WTC11 (cell line): ENCODE measurements around the gene KRTAP2-3. TPM values are rescaled to one million over a fixed set of nuclear protein-coding genes. Genes with fewer than 3 reads are reported as not detected.

Experiments
- ATAC-seq: fragments of 200-7000 bp; cut with Tn5 transposase; 2 replicates; pipeline ENCODE4 v1.10.0; 2021; ENCODE audit warnings: mild to moderate bottlenecking, moderate library complexity
- CTCF ChIA-PET: fragments of 300-600 bp; sonication (Branson Sonifier 250); formaldehyde crosslinking; loops from one replicate; lab custom pipeline; 2021; ENCODE audit warnings: antibody characterized with exemption; lab: Charles Lee
- POLR2A ChIA-PET: fragments of 350-600 bp; sonication (Branson Sonifier 250); formaldehyde crosslinking; loops from one replicate; lab custom pipeline; 2021; ENCODE audit warnings: antibody characterized with exemption; lab: Charles Lee
- DNase-seq: peaks from one replicate; pipeline ENCODE4 v3.0.0; 2021; ENCODE audit warnings: low spot score
- H3K27ac Mint-ChIP-seq: 2 replicates; pipeline ENCODE4 v1.8.0; 2021; ENCODE audit warnings: mixed read lengths
- H3K27me3 Mint-ChIP-seq: 2 replicates; pipeline ENCODE4 v1.8.0; 2021; ENCODE audit warnings: low read depth, mild to moderate bottlenecking, moderate library complexity, mixed read lengths
- H3K36me3 Mint-ChIP-seq: 2 replicates; pipeline ENCODE4 v1.8.0; 2021; ENCODE audit warnings: mixed read lengths
- H3K4me1 Mint-ChIP-seq: 2 replicates; pipeline ENCODE4 v1.8.0; 2022; ENCODE audit warnings: mixed read lengths
- H3K4me3 Mint-ChIP-seq: 2 replicates; pipeline ENCODE4 v1.8.0; 2021; ENCODE audit warnings: mild to moderate bottlenecking, moderate library complexity, mixed read lengths
- H3K9me3 Mint-ChIP-seq: 2 replicates; pipeline ENCODE4 v1.8.0; 2021; ENCODE audit warnings: mixed read lengths
- MXD4 ChIP-seq: fragments of 250-450 bp; sonication (Bioruptor Pico); IDR thresholded peaks from 2 replicates; pipeline ENCODE4 v1.8.0; 2021; ENCODE audit warnings: mild to moderate bottlenecking, moderate library complexity, borderline replicate concordance
- NR3C1 ChIP-seq: sonication (generic); formaldehyde crosslinking; conservative IDR thresholded peaks from 2 replicates; pipeline ENCODE4 v1.8.1; 2023; ENCODE audit warnings: low read depth, mild to moderate bottlenecking, missing genetic modification reagents
- SP1 ChIP-seq: sonication (generic); formaldehyde crosslinking; conservative IDR thresholded peaks from 2 replicates; pipeline ENCODE4 v1.8.1; 2022; ENCODE audit warnings: missing genetic modification reagents
- TCF7 ChIP-seq: sonication (generic); formaldehyde crosslinking; IDR thresholded peaks from 2 replicates; pipeline ENCODE4 v1.8.0; 2022; ENCODE audit warnings: mild to moderate bottlenecking, low read depth, missing genetic modification reagents, moderate library complexity
- ZNF232 ChIP-seq: sonication (generic); formaldehyde crosslinking; IDR thresholded peaks from 2 replicates; pipeline ENCODE4 v1.8.0; 2022; ENCODE audit warnings: mild to moderate bottlenecking, missing genetic modification reagents
- ZNF263 ChIP-seq: sonication (generic); formaldehyde crosslinking; IDR thresholded peaks from 2 replicates; pipeline ENCODE4 v1.8.1; 2022; ENCODE audit warnings: low read depth, mild to moderate bottlenecking, moderate library complexity, missing genetic modification reagents
- ZNF416 ChIP-seq: fragments of 250-450 bp; sonication (Bioruptor Pico); IDR thresholded peaks from 2 replicates; pipeline ENCODE4 v1.9.0; 2021; ENCODE audit warnings: mild to moderate bottlenecking, inconsistent platforms
- total RNA-seq: library from RNA; stranded (reverse); gene quantifications from 3 replicates; pipeline ENCODE4 v1.2.3, GENCODE V29; 2021
- TF ChIP-seq, protein P1 (sequence below): sonication (generic); formaldehyde crosslinking; IDR thresholded peaks from 2 replicates; pipeline ENCODE4 v1.8.1; 2022; ENCODE audit warnings: low read depth, mild to moderate bottlenecking, moderate library complexity, missing genetic modification reagents, borderline replicate concordance
- TF ChIP-seq, protein P2 (sequence below): fragments of 200-600 bp; IDR thresholded peaks from 2 replicates; pipeline ENCODE4 v1.8.0; 2022; ENCODE audit warnings: antibody characterized with exemption
- TF ChIP-seq, protein P3 (sequence below): sonication (generic); formaldehyde crosslinking; IDR thresholded peaks from 2 replicates; pipeline ENCODE4 v1.8.1; 2023; ENCODE audit warnings: mild to moderate bottlenecking, missing genetic modification reagents, moderate library complexity
- TF ChIP-seq, protein P4 (sequence below): fragments of 250-450 bp; sonication (Bioruptor Pico); IDR thresholded peaks from 2 replicates; pipeline ENCODE4 v1.9.0; 2021; ENCODE audit warnings: moderate library complexity, mild to moderate bottlenecking, inconsistent platforms, borderline replicate concordance
- TF ChIP-seq, protein P5 (sequence below): sonication (generic); formaldehyde crosslinking; IDR thresholded peaks from 2 replicates; pipeline ENCODE4 v1.8.1; 2022; ENCODE audit warnings: mild to moderate bottlenecking, missing genetic modification reagents, moderate library complexity, borderline replicate concordance
- TF ChIP-seq, protein P6 (sequence below): sonication (generic); formaldehyde crosslinking; IDR thresholded peaks from 2 replicates; pipeline ENCODE4 v1.8.0; 2023; ENCODE audit warnings: mild to moderate bottlenecking, missing genetic modification reagents

KRTAP2-3 gene
- total RNA-seq, 1 experiment from 2014 or later: not detected

DNA sequence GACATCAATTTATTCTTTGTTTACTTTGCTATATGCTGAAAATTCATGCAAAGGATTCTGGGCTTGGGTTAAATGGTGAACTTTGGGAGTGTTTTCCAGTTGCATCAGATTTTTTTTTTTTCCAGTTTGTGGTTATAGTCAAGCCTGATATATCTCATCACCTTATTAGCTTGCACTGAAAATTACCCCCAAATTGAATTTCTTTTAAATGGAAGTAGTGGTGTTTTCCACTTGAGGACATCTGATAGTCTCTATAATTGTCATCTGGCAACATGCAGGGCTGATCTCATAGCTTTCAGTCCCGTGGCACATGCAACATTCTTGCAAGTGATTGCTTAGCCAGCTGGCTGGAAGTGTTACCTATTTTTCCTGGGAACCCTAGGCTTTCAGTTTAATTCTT lies 46.3 kb downstream of the KRTAP2-3 start (continued):
- TF ChIP-seq, protein P1, sequence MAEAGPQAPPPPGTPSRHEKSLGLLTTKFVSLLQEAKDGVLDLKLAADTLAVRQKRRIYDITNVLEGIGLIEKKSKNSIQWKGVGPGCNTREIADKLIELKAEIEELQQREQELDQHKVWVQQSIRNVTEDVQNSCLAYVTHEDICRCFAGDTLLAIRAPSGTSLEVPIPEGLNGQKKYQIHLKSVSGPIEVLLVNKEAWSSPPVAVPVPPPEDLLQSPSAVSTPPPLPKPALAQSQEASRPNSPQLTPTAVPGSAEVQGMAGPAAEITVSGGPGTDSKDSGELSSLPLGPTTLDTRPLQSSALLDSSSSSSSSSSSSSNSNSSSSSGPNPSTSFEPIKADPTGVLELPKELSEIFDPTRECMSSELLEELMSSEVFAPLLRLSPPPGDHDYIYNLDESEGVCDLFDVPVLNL: no peak

DNA sequence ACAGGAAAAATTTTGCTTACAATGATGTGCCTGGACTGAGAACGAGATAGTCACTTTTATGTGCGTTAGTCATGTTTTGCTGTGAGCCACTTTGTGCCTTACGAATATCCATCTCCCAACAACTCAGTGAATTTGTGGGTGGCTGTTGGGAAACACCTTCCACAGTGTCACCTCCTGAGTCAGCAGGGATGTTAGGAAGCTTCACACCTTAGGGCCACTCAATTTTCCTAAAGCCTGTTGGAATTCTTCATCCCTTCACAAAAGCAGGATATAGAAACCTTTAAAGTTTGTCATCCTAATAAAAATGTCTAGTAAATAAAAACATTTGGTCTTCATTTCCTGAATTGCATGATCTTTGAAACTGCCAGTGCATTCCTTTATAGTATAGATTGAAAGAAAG lies 46.7 kb downstream of the KRTAP2-3 start:
- ChIA-PET POLR2A (no interaction called here), CTCF (no interaction called here)
- no peak for DNase-seq
- H3K4me1 Mint-ChIP-seq: peaks cover 15% of the 10 kb centered on the region
- H3K9me3 Mint-ChIP-seq: no peaks in the 10 kb centered on the region
- H3K4me3 Mint-ChIP-seq: no peak overlapping the region
- TF ChIP-seq ZNF416 (CRISPR knock-in tag) (no peak), TCF7 (CRISPR knock-in tag) (no peak), MXD4 (CRISPR knock-in tag) (no peak), SP1 (no peak), ZNF263 (no peak)
- TF ChIP-seq, protein P2, sequence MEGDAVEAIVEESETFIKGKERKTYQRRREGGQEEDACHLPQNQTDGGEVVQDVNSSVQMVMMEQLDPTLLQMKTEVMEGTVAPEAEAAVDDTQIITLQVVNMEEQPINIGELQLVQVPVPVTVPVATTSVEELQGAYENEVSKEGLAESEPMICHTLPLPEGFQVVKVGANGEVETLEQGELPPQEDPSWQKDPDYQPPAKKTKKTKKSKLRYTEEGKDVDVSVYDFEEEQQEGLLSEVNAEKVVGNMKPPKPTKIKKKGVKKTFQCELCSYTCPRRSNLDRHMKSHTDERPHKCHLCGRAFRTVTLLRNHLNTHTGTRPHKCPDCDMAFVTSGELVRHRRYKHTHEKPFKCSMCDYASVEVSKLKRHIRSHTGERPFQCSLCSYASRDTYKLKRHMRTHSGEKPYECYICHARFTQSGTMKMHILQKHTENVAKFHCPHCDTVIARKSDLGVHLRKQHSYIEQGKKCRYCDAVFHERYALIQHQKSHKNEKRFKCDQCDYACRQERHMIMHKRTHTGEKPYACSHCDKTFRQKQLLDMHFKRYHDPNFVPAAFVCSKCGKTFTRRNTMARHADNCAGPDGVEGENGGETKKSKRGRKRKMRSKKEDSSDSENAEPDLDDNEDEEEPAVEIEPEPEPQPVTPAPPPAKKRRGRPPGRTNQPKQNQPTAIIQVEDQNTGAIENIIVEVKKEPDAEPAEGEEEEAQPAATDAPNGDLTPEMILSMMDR: no peak
- no peaks in the 10 kb centered on the region for H3K27me3 Mint-ChIP-seq
- no peak for ATAC-seq
- H3K27ac Mint-ChIP-seq: no peak overlapping the region
- no peaks in the 10 kb centered on the region for H3K36me3 Mint-ChIP-seq

DNA sequence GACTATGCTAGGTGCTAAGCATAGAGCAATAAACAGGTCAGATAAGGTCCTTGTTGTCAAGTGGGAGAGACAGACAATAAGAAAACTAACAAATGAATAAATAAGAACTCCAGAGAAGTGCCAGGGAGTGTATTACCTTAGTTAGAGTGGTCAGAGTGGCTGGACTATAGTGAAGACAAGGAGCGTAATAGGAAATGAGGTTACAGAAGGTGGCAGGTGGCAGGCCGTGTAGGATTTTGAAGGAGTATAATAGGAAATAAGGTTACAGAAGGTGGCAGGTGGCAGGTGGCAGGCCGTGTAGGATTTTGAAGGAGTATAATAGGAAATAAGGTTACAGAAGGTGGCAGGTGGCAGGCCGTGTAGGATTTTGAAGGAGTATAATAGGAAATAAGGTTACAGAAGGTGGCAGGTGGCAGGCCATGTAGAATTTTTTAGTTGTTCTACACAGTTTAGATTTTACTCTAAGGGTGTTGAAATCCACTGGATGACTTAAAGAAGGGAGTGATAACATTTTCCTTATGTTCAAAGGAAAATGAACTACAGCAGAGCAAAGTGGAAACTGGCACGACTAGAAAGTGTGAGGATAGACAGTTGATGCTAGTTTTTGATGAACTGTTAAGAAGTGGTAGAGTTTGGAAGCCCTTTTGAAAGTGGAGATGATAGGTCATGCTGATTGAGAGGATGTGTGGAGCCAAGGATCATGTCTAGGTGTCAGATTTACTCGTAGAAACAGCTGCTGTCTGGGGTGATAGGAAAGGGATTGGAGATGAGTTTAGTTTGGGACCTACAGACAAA lies 47.4 kb downstream of the KRTAP2-3 start:
- H3K4me3 Mint-ChIP-seq: no peak overlapping the region
- TF ChIP-seq, protein P1: no peak
- TF ChIP-seq, protein P2: no peak
- TF ChIP-seq ZNF232 (no peak), NR3C1 (no peak), TCF7 (CRISPR knock-in tag) (no peak)
- ATAC-seq (no peak), DNase-seq (no peak)
- H3K36me3 Mint-ChIP-seq: no peaks in the 10 kb centered on the region
- H3K9me3 Mint-ChIP-seq: no peaks in the 10 kb centered on the region
- peaks cover 15% of the 10 kb centered on the region for H3K4me1 Mint-ChIP-seq
- CTCF ChIA-PET: no interaction called here
- peak overlapping the region; percentile 7; the same call in 1 of the 2 replicates for H3K27ac Mint-ChIP-seq
- no peaks in the 10 kb centered on the region for H3K27me3 Mint-ChIP-seq
- POLR2A ChIA-PET: no interaction called here

DNA sequence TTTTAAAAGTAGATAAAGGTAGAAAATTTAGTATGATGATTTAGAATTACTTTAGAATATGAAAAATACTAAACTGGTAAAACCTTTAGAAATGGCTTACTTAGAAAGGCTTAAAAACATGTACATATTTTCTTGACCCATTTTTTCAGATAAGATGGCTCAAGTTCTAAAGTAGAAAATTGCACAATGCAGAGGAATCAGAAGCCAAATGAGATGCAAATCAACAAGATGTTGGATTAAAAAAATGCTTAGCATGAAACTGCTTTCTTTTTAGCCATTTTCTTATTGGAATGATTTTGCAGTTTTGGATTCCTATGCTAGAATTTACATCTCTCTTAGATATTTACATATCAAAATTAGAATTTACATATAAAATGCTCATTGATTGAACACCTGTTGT lies 49.5 kb downstream of the KRTAP2-3 start:
- Mint-ChIP-seq H3K27me3 (no peaks in the 10 kb centered on the region), H3K4me3 (no peak overlapping the region), H3K4me1 (peaks cover 15% of the 10 kb centered on the region), H3K36me3 (no peaks in the 10 kb centered on the region), H3K9me3 (0 out of 2 replicates have a peak, but pooled peaks cover 7% of the 10 kb centered on the region), H3K27ac (no peak overlapping the region)
- ATAC-seq (no peak), DNase-seq (no peak)
- ChIA-PET CTCF (no interaction called here), POLR2A (no interaction called here)
- TF ChIP-seq, protein P3, sequence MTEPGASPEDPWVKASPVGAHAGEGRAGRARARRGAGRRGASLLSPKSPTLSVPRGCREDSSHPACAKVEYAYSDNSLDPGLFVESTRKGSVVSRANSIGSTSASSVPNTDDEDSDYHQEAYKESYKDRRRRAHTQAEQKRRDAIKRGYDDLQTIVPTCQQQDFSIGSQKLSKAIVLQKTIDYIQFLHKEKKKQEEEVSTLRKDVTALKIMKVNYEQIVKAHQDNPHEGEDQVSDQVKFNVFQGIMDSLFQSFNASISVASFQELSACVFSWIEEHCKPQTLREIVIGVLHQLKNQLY (CRISPR knock-in tag): no peak
- TF ChIP-seq, protein P4, sequence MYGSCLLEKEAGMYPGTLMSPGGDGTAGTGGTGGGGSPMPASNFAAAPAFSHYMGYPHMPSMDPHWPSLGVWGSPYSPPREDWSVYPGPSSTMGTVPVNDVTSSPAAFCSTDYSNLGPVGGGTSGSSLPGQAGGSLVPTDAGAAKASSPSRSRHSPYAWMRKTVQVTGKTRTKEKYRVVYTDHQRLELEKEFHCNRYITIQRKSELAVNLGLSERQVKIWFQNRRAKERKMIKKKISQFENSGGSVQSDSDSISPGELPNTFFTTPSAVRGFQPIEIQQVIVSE (CRISPR knock-in tag): no peak
- TF ChIP-seq, protein P2: no peak
- TF ChIP-seq, protein P5, sequence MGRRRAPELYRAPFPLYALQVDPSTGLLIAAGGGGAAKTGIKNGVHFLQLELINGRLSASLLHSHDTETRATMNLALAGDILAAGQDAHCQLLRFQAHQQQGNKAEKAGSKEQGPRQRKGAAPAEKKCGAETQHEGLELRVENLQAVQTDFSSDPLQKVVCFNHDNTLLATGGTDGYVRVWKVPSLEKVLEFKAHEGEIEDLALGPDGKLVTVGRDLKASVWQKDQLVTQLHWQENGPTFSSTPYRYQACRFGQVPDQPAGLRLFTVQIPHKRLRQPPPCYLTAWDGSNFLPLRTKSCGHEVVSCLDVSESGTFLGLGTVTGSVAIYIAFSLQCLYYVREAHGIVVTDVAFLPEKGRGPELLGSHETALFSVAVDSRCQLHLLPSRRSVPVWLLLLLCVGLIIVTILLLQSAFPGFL (CRISPR knock-in tag): no peak
- TF ChIP-seq, protein P6, sequence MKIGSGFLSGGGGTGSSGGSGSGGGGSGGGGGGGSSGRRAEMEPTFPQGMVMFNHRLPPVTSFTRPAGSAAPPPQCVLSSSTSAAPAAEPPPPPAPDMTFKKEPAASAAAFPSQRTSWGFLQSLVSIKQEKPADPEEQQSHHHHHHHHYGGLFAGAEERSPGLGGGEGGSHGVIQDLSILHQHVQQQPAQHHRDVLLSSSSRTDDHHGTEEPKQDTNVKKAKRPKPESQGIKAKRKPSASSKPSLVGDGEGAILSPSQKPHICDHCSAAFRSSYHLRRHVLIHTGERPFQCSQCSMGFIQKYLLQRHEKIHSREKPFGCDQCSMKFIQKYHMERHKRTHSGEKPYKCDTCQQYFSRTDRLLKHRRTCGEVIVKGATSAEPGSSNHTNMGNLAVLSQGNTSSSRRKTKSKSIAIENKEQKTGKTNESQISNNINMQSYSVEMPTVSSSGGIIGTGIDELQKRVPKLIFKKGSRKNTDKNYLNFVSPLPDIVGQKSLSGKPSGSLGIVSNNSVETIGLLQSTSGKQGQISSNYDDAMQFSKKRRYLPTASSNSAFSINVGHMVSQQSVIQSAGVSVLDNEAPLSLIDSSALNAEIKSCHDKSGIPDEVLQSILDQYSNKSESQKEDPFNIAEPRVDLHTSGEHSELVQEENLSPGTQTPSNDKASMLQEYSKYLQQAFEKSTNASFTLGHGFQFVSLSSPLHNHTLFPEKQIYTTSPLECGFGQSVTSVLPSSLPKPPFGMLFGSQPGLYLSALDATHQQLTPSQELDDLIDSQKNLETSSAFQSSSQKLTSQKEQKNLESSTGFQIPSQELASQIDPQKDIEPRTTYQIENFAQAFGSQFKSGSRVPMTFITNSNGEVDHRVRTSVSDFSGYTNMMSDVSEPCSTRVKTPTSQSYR (CRISPR knock-in tag): no peak
- no peak for TF ChIP-seq SP1
